Renal cortical epithelial cell (primary cell): ENCODE results near the gene MAML1. TPM values are rescaled to one million over a fixed set of nuclear protein-coding genes. Genes with fewer than 3 reads are reported as not detected.

ENCODE experiments used
- DNase-seq: peaks from one replicate; pipeline ENCODE4 v3.0.0-alpha.2; 2011; ENCODE audit warnings: low read depth
- total RNA-seq: library from RNA; depleted of rRNA; stranded (reverse); fragments of >200 nt; gene quantifications from 2 replicates; pipeline ENCODE4 v1.2.3, GENCODE V29; 2014

The MAML1 gene
- total RNA-seq, 1 donor from 2014 or later: 14.5 TPM

- no peak for DNase-seq
Measured at GRCh38 chr5:179804555-179804947, 71.9 kb downstream of the MAML1 start.

GRCh38 chr5:179805070-179805528, 72.5 kb downstream of the MAML1 start:
- no peak for DNase-seq

GRCh38 chr5:179805529-179806249, 73.1 kb downstream of the MAML1 start:
- no peak for DNase-seq

- DNase-seq: no peak
Measured at GRCh38 chr5:179806250-179807048, 73.8 kb downstream of the MAML1 start, which contains the start of gene MGAT4B. TSS of gene MGAT4B (minus strand) at chr5:179806866. CDS start at chr5:179806583, 283 bp downstream.

- no peak for DNase-seq
Measured at GRCh38 chr5:179812135-179812825, 79.7 kb downstream of the MAML1 start.

- DNase-seq: no peak
Measured at GRCh38 chr5:179812997-179813607, 80.5 kb downstream of the MAML1 start.

- no peak for DNase-seq
Measured at GRCh38 chr5:179814090-179814489, 81.5 kb downstream of the MAML1 start.

GRCh38 chr5:179815491-179816249, 83.0 kb downstream of the MAML1 start:
- DNase-seq: no peak

- DNase-seq: no peak
Measured at GRCh38 chr5:179816401-179816795, 83.8 kb downstream of the MAML1 start.

- DNase-seq: no peak
Measured at GRCh38 chr5:179816796-179817469, 84.3 kb downstream of the MAML1 start.

- DNase-seq: no peak
Measured at GRCh38 chr5:179817470-179817840, 84.8 kb downstream of the MAML1 start.

- no peak for DNase-seq
Measured at GRCh38 chr5:179817890-179818745, 85.5 kb downstream of the MAML1 start.

- peak; percentile 89 for DNase-seq
Measured at GRCh38 chr5:179818746-179819295, 86.2 kb downstream of the MAML1 start.

GRCh38 chr5:179819296-179820126, 86.9 kb downstream of the MAML1 start:
- peak; percentile 73 for DNase-seq

GRCh38 chr5:179820127-179820482, 87.5 kb downstream of the MAML1 start:
- no peak for DNase-seq

- no peak for DNase-seq
Measured at GRCh38 chr5:179820483-179821297, 88.1 kb downstream of the MAML1 start, which contains the start of gene SQSTM1. TSS of gene SQSTM1 (plus strand) at chr5:179820905. CDS start at chr5:179820937, 32 bp downstream.

GRCh38 chr5:179821298-179822058, 88.9 kb downstream of the MAML1 start:
- peak; percentile 81 for DNase-seq
